HFFc6 (cell line): ENCODE measurements around the gene ME3. TPM values are rescaled to one million over a fixed set of nuclear protein-coding genes. Genes with fewer than 3 reads are reported as not detected.
A peak's percentile ranks its signal among the peaks of the same experiment; 100 is the strongest.

ENCODE experiments used
- DNase-seq: peaks from one replicate; pipeline ENCODE4 v3.0.0-alpha.2; 2018
- H3K27ac Mint-ChIP-seq: 2 replicates; pipeline ENCODE4 v1.8.0; 2020; ENCODE audit warnings: mild to moderate bottlenecking, mixed read lengths
- H3K27me3 Mint-ChIP-seq: 2 replicates; pipeline ENCODE4 v1.8.0; 2021; ENCODE audit warnings: mild to moderate bottlenecking, moderate library complexity, mixed read lengths; ENCODE audit not compliant: insufficient read depth
- H3K36me3 Mint-ChIP-seq: 2 replicates; pipeline ENCODE4 v1.8.0; 2021; ENCODE audit warnings: low read depth, mixed read lengths
- H3K4me1 Mint-ChIP-seq: 2 replicates; pipeline ENCODE4 v1.8.0; 2020; ENCODE audit warnings: low read depth, mixed read lengths
- H3K4me3 Mint-ChIP-seq: 2 replicates; pipeline ENCODE4 v1.8.0; 2020; ENCODE audit warnings: mild to moderate bottlenecking, moderate library complexity, mixed read lengths
- H3K9me3 Mint-ChIP-seq: 2 replicates; pipeline ENCODE4 v1.8.0; 2020; ENCODE audit warnings: mild to moderate bottlenecking, mixed read lengths
- total RNA-seq, 6 experiments: library from RNA; stranded (reverse); fragmentation: NEBNext Ultra II Directional; extraction: Animal tissue kit (Norgen Biotek cat#: 25700); gene quantifications; 2 replicates in 1 of 6; 3 replicates in 5 of 6; pipeline ENCODE4 v1.2.3, GENCODE V29; 2021
- TF ChIP-seq, protein P1 (sequence below): fragments of 200-600 bp; sonication (generic); IDR thresholded peaks from 2 replicates; pipeline ENCODE4 v1.5.0; 2021; ENCODE audit warnings: antibody characterized with exemption, mild to moderate bottlenecking

Gene ME3
- total RNA-seq, 6 experiments from 2014 or later: 3.5 to 8.6 (median 6.6) TPM

DNA sequence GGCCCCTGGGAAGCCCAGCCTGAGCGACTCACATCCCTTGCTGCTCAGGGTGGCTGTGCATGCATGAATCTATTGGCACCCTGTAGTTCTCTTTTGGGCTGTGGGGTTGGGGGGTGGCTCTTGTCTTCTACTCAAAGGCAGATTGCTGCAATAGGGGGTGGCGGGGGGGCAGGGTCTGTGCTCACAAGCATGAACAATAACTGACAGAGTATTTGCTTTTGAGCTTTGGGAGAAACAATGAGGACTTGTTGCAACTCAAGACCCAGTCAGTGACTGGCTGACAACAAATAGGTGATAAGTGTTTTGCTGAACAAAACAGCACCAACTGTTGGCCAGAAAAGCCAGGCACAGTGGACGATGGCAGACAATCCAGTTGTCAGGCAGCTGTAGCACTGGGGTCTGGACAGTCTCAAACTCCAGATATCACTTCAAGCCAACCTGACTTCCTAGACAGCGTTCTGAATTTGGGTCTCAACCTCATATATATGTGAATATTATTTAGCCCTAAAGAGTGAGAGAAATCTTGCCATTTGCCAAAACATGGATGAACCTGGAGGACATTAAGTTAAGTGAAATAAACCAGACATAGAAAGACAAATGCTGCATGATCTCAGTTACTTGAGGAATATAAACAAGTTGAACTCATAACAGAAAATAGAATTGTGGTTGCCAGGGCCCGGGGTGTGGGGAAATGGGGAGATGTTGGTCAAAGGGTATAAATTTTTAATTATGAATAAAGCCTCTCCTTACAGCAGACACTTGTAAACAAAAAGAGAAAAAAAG, 61.7 kb downstream of the ME3 start:
- Mint-ChIP-seq H3K27ac (no peak overlapping the region), H3K9me3 (peaks cover 5% of the 10 kb centered on the region), H3K4me3 (no peak overlapping the region), H3K36me3 (peaks cover 20% of the 10 kb centered on the region), H3K4me1 (peaks cover 39% of the 10 kb centered on the region), H3K27me3 (no peaks in the 10 kb centered on the region)
- TF ChIP-seq, protein P1, sequence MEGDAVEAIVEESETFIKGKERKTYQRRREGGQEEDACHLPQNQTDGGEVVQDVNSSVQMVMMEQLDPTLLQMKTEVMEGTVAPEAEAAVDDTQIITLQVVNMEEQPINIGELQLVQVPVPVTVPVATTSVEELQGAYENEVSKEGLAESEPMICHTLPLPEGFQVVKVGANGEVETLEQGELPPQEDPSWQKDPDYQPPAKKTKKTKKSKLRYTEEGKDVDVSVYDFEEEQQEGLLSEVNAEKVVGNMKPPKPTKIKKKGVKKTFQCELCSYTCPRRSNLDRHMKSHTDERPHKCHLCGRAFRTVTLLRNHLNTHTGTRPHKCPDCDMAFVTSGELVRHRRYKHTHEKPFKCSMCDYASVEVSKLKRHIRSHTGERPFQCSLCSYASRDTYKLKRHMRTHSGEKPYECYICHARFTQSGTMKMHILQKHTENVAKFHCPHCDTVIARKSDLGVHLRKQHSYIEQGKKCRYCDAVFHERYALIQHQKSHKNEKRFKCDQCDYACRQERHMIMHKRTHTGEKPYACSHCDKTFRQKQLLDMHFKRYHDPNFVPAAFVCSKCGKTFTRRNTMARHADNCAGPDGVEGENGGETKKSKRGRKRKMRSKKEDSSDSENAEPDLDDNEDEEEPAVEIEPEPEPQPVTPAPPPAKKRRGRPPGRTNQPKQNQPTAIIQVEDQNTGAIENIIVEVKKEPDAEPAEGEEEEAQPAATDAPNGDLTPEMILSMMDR: no peak
- DNase-seq: no peak

DNA sequence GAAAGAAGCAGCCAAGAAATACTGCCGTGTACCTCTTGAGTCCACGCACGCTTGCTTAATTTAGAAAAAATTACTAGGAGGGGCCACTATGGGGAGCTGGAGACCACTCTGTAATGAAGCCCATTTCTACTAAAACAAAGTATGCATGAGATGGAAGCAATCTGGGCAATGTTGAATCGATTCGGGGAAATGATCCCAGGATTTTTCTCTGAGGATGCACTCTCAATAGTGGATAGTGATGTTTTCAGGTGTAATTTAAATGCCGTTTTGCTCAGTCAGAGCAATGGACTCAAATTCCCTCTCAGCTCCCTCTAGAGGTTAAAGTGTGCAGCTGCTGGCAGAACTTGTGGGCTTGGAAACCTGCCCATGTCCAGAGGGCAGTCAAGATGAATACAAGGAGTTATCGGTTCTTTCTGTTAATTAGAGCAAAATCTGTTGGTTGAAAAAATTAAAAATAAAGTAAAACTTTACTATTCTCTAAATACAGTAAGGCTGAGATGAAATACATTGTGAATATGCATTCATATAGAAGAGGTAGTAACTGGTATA, 64.1 kb downstream of the ME3 start:
- TF ChIP-seq, protein P1: peak; percentile 96
- peak; percentile 74 for DNase-seq
- Mint-ChIP-seq H3K36me3 (0 out of 2 replicates have a peak, but pooled peaks cover 7% of the 10 kb centered on the region), H3K4me1 (peaks cover 39% of the 10 kb centered on the region), H3K27me3 (no peaks in the 10 kb centered on the region), H3K9me3 (no peaks in the 10 kb centered on the region), H3K27ac (no peak overlapping the region), H3K4me3 (peak overlapping the region; percentile 22; the same call in 1 of the 2 replicates)

DNA sequence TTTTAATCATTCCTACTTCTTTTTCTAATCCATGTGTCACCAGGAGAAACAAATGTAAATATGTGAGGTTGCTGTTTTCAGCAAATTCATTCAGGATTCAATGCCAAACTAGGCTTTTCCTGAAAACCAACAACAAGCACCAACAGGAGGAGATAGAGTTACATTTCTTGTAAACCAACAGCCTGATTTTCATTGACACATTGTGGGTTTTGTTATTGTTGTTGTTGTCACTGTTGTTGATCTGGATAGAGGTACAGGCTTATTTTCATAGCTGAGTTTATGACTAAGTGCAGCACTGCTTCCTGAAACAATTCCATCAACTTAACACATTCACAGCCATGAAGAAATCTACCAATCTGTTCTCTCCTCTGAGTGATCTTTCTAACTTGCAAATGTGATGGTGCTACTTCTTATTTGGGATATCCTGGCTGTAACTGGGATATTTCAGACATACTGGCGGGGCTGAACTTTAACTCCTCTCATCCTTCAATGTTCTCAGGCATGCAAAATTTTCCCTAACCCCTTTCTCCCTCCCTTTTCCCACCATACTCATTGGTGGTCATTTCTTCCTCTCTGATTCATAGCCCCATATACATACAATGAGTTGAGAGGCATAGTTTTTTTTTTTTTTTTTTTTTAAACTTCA, 65.5 kb downstream of the ME3 start:
- H3K4me3 Mint-ChIP-seq: no peak overlapping the region
- no peaks in the 10 kb centered on the region for H3K9me3 Mint-ChIP-seq
- H3K27me3 Mint-ChIP-seq: no peaks in the 10 kb centered on the region
- no peaks in the 10 kb centered on the region for H3K36me3 Mint-ChIP-seq
- H3K4me1 Mint-ChIP-seq: peaks cover 39% of the 10 kb centered on the region
- peak overlapping the region; percentile 52; the same call in 1 of the 2 replicates for H3K27ac Mint-ChIP-seq
- TF ChIP-seq, protein P1: peak; percentile 51
- peak; percentile 33 for DNase-seq

DNA sequence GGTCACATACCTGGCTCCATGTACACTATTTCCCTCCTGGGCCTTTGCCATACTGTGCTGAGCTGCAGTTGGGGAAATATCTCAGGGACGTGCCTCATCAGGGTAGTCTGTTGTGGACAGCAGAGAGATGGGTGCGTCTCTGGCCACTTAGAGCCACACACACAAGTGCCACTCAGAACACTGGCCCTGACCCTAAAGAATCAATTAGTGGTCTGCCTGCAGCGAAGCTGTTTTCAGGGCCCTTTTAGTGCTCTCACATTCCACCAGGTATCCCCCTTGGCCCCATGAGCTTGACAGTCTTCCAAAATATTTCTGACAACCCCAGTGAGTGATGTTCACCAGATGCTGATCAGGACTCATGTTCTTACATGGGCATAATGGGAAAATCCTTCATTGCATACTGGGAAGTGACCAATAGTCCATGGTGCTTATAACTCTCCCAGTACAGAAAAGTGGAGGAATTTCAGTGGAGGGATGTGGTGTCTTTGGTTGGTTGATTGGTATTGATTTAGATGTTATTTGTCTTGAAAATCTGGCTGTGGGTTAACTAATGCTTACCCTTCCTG, 66.1 kb downstream of the ME3 start:
- H3K4me1 Mint-ChIP-seq: peaks cover 39% of the 10 kb centered on the region
- H3K36me3 Mint-ChIP-seq: no peaks in the 10 kb centered on the region
- H3K9me3 Mint-ChIP-seq: no peaks in the 10 kb centered on the region
- TF ChIP-seq, protein P1: no peak
- no peak overlapping the region for H3K4me3 Mint-ChIP-seq
- DNase-seq: no peak
- H3K27ac Mint-ChIP-seq: peak overlapping the region; percentile 52; the same call in 1 of the 2 replicates
- no peaks in the 10 kb centered on the region for H3K27me3 Mint-ChIP-seq

DNA sequence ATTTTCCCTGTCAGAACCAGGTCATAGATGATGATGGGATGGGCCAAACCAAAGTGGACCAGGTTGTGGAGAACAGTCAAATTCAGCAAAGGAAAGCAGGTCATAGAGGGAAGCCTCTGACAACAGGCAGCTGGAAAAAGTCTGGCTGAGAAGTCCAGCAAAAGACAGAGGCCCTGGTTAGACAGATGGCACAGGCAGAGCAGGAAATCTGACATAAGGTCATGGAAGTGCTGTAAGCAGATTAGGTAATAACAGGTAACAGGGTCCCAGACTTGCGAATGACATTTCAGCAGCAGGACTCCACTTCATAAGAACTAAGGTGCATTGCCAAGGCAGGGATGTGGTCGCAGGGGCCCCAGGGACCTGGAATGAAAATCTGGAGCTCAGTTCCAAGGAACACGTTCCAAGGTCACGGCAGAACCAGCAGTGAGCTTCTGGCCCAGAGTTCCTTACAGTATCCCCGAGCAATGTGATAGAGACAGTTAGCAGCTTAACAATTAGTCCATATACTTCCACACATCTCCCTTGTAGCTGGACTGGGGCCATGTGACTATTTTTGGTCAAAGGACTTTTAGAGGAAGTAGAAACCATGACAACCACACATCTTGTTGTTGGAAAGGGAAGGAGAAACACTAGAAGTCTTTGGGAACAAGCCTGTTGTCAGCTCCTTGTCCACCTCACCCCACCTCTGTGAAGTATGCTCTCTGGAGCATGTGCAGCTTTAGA, 75.4 kb downstream of the ME3 start:
- H3K36me3 Mint-ChIP-seq: peaks cover 5% of the 10 kb centered on the region; the same call in 1 of the 2 replicates
- H3K4me1 Mint-ChIP-seq: peaks cover 39% of the 10 kb centered on the region
- H3K27me3 Mint-ChIP-seq: no peaks in the 10 kb centered on the region
- H3K4me3 Mint-ChIP-seq: no peak overlapping the region
- peak overlapping the region; percentile 26; the same call in 1 of the 2 replicates for H3K27ac Mint-ChIP-seq
- peaks cover 6% of the 10 kb centered on the region for H3K9me3 Mint-ChIP-seq
- peak; percentile 52 for DNase-seq
- TF ChIP-seq, protein P1: no peak
